Measurements from ENCODE around the gene C22orf15. TPM values are rescaled to one million over a fixed set of nuclear protein-coding genes. Genes with fewer than 3 reads are reported as not detected.

C22orf15 gene, protein sequence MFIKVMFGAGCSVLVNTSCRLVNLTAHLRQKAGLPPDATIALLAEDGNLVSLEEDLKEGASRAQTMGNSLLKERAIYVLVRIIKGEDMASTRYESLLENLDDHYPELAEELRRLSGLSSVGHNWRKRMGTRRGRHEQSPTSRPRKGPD
- total RNA-seq (2021) (2.7 to 3.6 TPM (median 3.5 TPM) in 3 replicates), Bru-seq, nascent RNA (percentile 22 among the genes with signal in this experiment)
- long read RNA-seq, experiment 1, partial matches to known transcripts = 0 of 4 reads
- long read RNA-seq, experiment 1, other reads (novel, unspliced or antisense) = 3 of 4 reads
- long read RNA-seq, experiment 2, partial matches to known transcripts = 0 of 2 reads
- long read RNA-seq, experiment 2, other reads (novel, unspliced or antisense) = 1 of 2 reads
- long read RNA-seq, experiment 3, partial matches to known transcripts = 1 of 2 reads
- long read RNA-seq, experiment 3, other reads (novel, unspliced or antisense) = 1 of 2 reads

DNA sequence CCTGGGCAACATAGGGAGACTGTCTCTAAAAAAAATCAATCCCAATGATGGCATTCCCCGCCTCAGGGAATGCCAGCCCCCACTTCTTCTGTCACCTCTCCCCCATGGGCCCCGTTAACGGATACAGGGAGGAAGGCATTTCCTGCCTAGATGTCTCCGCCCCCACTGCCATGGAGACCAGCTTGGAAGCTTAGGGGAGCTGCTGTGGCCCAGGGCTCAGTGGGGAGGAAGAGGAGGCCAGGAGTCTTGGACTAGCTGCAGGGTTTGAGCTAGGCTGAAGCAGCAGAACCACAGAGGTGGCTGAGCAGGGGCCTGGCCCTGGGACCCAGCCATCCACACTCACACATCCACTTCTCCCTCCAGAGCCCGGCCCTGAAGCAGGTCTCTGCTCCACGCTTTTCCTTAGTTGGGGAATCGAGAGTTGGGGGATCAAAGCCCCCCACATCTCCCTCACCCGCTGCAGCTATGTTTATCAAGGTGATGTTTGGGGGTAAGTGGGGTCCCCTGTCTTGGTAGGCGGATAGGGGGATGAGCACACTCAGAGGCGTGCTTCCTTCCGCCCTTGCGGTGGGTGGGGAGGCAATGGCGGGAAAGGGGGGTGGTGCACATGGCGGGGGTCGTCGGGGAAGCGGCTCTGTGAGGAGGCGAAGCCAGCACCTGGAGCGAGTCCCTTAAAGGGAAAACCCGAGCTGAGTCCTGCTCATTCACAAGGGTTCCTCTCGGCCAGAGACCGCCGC is at the start of gene C22orf15:
C22orf15 (plus strand) TSS at position 149 of the 737 bp plus-strand sequence; CDS start at position 466, 317 bp downstream.
- Mint-ChIP-seq H3K4me3 (peak within 1 kb of the TSS; percentile 50), H3K4me1 (peaks cover 29% of the 10 kb centered on the region), H3K9me3 (no peaks in the 10 kb centered on the region), H3K27ac (peak within 1 kb of the TSS; percentile 70; the same call in 1 of the 2 replicates), H3K27me3 (ENCODE audit: low read depth) (peaks cover 5% of the 10 kb centered on the region), H3K36me3 (peaks cover 2% of the 10 kb centered on the region)
- no peak for TF ChIP-seq SMAD3 (CRISPR knock-in tag; IDR thresholded peaks at IDR 0.05; ENCODE audit: borderline replicate concordance)
- TF ChIP-seq CBFB (CRISPR knock-in tag; IDR thresholded peaks at IDR 0.05; ENCODE audit: low read depth) = no peak
- TF ChIP-seq TEAD4 (CRISPR knock-in tag; IDR thresholded peaks at IDR 0.05) = no peak
- no peak for TF ChIP-seq ESRRA (CRISPR knock-in tag; IDR thresholded peaks at IDR 0.05; ENCODE audit: borderline replicate concordance)
- TF ChIP-seq ZNF416 (CRISPR knock-in tag; IDR thresholded peaks at IDR 0.05) = no peak
- TF ChIP-seq TP53 (CRISPR knock-in tag; IDR thresholded peaks at IDR 0.05) = peak; percentile 62; the same call in 1 of the 2 replicates
- TF ChIP-seq ETV6 (CRISPR knock-in tag; IDR thresholded peaks at IDR 0.05) = no peak
- TF ChIP-seq GTF2I (CRISPR knock-in tag; conservative IDR thresholded peaks at IDR 0.05) = no peak
- TF ChIP-seq, protein P1, sequence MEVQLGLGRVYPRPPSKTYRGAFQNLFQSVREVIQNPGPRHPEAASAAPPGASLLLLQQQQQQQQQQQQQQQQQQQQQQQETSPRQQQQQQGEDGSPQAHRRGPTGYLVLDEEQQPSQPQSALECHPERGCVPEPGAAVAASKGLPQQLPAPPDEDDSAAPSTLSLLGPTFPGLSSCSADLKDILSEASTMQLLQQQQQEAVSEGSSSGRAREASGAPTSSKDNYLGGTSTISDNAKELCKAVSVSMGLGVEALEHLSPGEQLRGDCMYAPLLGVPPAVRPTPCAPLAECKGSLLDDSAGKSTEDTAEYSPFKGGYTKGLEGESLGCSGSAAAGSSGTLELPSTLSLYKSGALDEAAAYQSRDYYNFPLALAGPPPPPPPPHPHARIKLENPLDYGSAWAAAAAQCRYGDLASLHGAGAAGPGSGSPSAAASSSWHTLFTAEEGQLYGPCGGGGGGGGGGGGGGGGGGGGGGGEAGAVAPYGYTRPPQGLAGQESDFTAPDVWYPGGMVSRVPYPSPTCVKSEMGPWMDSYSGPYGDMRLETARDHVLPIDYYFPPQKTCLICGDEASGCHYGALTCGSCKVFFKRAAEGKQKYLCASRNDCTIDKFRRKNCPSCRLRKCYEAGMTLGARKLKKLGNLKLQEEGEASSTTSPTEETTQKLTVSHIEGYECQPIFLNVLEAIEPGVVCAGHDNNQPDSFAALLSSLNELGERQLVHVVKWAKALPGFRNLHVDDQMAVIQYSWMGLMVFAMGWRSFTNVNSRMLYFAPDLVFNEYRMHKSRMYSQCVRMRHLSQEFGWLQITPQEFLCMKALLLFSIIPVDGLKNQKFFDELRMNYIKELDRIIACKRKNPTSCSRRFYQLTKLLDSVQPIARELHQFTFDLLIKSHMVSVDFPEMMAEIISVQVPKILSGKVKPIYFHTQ (CRISPR knock-in tag; IDR thresholded peaks at IDR 0.05) = no peak
- no peak for TF ChIP-seq OVOL2 (CRISPR knock-in tag; IDR thresholded peaks at IDR 0.05; ENCODE audit: borderline replicate concordance)
- TF ChIP-seq, protein P2, sequence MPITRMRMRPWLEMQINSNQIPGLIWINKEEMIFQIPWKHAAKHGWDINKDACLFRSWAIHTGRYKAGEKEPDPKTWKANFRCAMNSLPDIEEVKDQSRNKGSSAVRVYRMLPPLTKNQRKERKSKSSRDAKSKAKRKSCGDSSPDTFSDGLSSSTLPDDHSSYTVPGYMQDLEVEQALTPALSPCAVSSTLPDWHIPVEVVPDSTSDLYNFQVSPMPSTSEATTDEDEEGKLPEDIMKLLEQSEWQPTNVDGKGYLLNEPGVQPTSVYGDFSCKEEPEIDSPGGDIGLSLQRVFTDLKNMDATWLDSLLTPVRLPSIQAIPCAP (CRISPR knock-in tag; IDR thresholded peaks at IDR 0.05) = no peak
- TF ChIP-seq NR1H2 (CRISPR knock-in tag; IDR thresholded peaks at IDR 0.05) = no peak
- no peak; the same call in 1 of the 2 replicates for TF ChIP-seq ZBTB21 (CRISPR knock-in tag; IDR thresholded peaks at IDR 0.05; ENCODE audit: borderline replicate concordance)
- no peak for TF ChIP-seq EMX1 (CRISPR knock-in tag; IDR thresholded peaks at IDR 0.05)
- TF ChIP-seq ZNF671 (CRISPR knock-in tag; IDR thresholded peaks at IDR 0.05) = no peak
- TF ChIP-seq, protein P3, sequence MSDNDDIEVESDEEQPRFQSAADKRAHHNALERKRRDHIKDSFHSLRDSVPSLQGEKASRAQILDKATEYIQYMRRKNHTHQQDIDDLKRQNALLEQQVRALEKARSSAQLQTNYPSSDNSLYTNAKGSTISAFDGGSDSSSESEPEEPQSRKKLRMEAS (CRISPR knock-in tag; IDR thresholded peaks at IDR 0.05) = peak; percentile 73; the same call in 1 of the 2 replicates
- TF ChIP-seq, protein P4, sequence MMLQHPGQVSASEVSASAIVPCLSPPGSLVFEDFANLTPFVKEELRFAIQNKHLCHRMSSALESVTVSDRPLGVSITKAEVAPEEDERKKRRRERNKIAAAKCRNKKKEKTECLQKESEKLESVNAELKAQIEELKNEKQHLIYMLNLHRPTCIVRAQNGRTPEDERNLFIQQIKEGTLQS (CRISPR knock-in tag; conservative IDR thresholded peaks at IDR 0.05) = no peak
- TF ChIP-seq, protein P5, sequence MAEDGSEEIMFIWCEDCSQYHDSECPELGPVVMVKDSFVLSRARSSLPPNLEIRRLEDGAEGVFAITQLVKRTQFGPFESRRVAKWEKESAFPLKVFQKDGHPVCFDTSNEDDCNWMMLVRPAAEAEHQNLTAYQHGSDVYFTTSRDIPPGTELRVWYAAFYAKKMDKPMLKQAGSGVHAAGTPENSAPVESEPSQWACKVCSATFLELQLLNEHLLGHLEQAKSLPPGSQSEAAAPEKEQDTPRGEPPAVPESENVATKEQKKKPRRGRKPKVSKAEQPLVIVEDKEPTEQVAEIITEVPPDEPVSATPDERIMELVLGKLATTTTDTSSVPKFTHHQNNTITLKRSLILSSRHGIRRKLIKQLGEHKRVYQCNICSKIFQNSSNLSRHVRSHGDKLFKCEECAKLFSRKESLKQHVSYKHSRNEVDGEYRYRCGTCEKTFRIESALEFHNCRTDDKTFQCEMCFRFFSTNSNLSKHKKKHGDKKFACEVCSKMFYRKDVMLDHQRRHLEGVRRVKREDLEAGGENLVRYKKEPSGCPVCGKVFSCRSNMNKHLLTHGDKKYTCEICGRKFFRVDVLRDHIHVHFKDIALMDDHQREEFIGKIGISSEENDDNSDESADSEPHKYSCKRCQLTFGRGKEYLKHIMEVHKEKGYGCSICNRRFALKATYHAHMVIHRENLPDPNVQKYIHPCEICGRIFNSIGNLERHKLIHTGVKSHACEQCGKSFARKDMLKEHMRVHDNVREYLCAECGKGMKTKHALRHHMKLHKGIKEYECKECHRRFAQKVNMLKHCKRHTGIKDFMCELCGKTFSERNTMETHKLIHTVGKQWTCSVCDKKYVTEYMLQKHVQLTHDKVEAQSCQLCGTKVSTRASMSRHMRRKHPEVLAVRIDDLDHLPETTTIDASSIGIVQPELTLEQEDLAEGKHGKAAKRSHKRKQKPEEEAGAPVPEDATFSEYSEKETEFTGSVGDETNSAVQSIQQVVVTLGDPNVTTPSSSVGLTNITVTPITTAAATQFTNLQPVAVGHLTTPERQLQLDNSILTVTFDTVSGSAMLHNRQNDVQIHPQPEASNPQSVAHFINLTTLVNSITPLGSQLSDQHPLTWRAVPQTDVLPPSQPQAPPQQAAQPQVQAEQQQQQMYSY (CRISPR knock-in tag; IDR thresholded peaks at IDR 0.05) = 0 out of 2 replicates have a peak, but pooled peaks have one; percentile 10
- TF ChIP-seq ZNF219 (CRISPR knock-in tag; IDR thresholded peaks at IDR 0.05; ENCODE audit: borderline replicate concordance) = no peak
- TF ChIP-seq ZNF121 (CRISPR knock-in tag; IDR thresholded peaks at IDR 0.05) = no peak
- TF ChIP-seq, protein P6, sequence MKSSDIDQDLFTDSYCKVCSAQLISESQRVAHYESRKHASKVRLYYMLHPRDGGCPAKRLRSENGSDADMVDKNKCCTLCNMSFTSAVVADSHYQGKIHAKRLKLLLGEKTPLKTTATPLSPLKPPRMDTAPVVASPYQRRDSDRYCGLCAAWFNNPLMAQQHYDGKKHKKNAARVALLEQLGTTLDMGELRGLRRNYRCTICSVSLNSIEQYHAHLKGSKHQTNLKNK (CRISPR knock-in tag; IDR thresholded peaks at IDR 0.05) = no peak
- TF ChIP-seq, protein P7, sequence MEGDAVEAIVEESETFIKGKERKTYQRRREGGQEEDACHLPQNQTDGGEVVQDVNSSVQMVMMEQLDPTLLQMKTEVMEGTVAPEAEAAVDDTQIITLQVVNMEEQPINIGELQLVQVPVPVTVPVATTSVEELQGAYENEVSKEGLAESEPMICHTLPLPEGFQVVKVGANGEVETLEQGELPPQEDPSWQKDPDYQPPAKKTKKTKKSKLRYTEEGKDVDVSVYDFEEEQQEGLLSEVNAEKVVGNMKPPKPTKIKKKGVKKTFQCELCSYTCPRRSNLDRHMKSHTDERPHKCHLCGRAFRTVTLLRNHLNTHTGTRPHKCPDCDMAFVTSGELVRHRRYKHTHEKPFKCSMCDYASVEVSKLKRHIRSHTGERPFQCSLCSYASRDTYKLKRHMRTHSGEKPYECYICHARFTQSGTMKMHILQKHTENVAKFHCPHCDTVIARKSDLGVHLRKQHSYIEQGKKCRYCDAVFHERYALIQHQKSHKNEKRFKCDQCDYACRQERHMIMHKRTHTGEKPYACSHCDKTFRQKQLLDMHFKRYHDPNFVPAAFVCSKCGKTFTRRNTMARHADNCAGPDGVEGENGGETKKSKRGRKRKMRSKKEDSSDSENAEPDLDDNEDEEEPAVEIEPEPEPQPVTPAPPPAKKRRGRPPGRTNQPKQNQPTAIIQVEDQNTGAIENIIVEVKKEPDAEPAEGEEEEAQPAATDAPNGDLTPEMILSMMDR (IDR thresholded peaks at IDR 0.05) = no peak
- POLR2A ChIA-PET = interaction anchor here (1.5 kb wide), 1 partner anchor 95 kb away, joined by 3 read pairs; the partner anchor contains the start of gene SLC2A11
- peak; percentile 65 for DNase-seq (ENCODE audit: low spot score)
- CTCF ChIA-PET = interaction anchor here (0.7 to 2.0 kb wide), 7 partner anchors 8 to 803 kb away, joined by 3 to 15 read pairs (median 4); partner anchors contain the start of genes SLC2A11 and ZNF70
- peak; percentile 57 for ATAC-seq
